ENCODE results near the gene CEP112.
"Not testable (repeated sequence)": the region's sequence is repeated elsewhere in the genome, so short reads cannot be mapped to it uniquely, and the experiment has no call there.

Gene CEP112

GRCh38 chr17:65737451-65737850 lies 454.5 kb downstream of the CEP112 start:
- no peak for TF ChIP-seq CTCF (IDR thresholded peaks at IDR 0.05; ENCODE audit: extremely low read depth, insufficient read depth, missing control alignments)
- in situ Hi-C loops (cut with MboI; ENCODE audit: low pct_unique_long_range_greater_than_20kb, low sequenced_read_pairs, unreplicated experiment) = no loop called here
- no peak for DNase-seq (ENCODE audit: low spot score)

- TF ChIP-seq CTCF (IDR thresholded peaks at IDR 0.05; ENCODE audit: extremely low read depth, insufficient read depth, missing control alignments) = no peak
- no peak for DNase-seq (ENCODE audit: low spot score)
- in situ Hi-C loops (cut with MboI; ENCODE audit: low pct_unique_long_range_greater_than_20kb, low sequenced_read_pairs, unreplicated experiment) = no loop called here
These were observed 458.6 kb downstream of the CEP112 start for GRCh38 chr17:65733314-65733713.

- in situ Hi-C loops (cut with MboI; ENCODE audit: low pct_unique_long_range_greater_than_20kb, low sequenced_read_pairs, unreplicated experiment); DNase-seq (ENCODE audit: low spot score): not testable (repeated sequence)
These were observed 459.3 kb downstream of the CEP112 start for GRCh38 chr17:65732667-65733066.

GRCh38 chr17:65730711-65731169 lies 461.2 kb downstream of the CEP112 start:
- in situ Hi-C loops (cut with MboI; ENCODE audit: low pct_unique_long_range_greater_than_20kb, low sequenced_read_pairs, unreplicated experiment) = no loop called here

GRCh38 chr17:65729207-65729606 lies 462.7 kb downstream of the CEP112 start:
- no peak for DNase-seq (ENCODE audit: low spot score)
- in situ Hi-C loops (cut with MboI; ENCODE audit: low pct_unique_long_range_greater_than_20kb, low sequenced_read_pairs, unreplicated experiment) = no loop called here
- TF ChIP-seq CTCF (IDR thresholded peaks at IDR 0.05; ENCODE audit: extremely low read depth, insufficient read depth, missing control alignments) = no peak

More at GRCh38 chr17:65730711-65731169, 461.2 kb downstream of the CEP112 start:
- no peak for DNase-seq (ENCODE audit: low spot score)
- TF ChIP-seq CTCF (IDR thresholded peaks at IDR 0.05; ENCODE audit: extremely low read depth, insufficient read depth, missing control alignments) = no peak

GRCh38 chr17:65727832-65728231 lies 464.1 kb downstream of the CEP112 start:
- in situ Hi-C loops (cut with MboI; ENCODE audit: low pct_unique_long_range_greater_than_20kb, low sequenced_read_pairs, unreplicated experiment) = no loop called here

GRCh38 chr17:65727246-65727645 lies 464.7 kb downstream of the CEP112 start:
- DNase-seq (ENCODE audit: low spot score) = no peak
- no peak for TF ChIP-seq CTCF (IDR thresholded peaks at IDR 0.05; ENCODE audit: extremely low read depth, insufficient read depth, missing control alignments)
- in situ Hi-C loops (cut with MboI; ENCODE audit: low pct_unique_long_range_greater_than_20kb, low sequenced_read_pairs, unreplicated experiment) = no loop called here

More at GRCh38 chr17:65727832-65728231, 464.1 kb downstream of the CEP112 start:
- no peak for TF ChIP-seq CTCF (IDR thresholded peaks at IDR 0.05; ENCODE audit: extremely low read depth, insufficient read depth, missing control alignments)
- DNase-seq (ENCODE audit: low spot score) = no peak

Data from GM13977 (cell line).